HG03095 (cell line): ENCODE data around the gene NPR3.

Experiments used
- ATAC-seq: cut with Tn5 transposase; IDR thresholded peaks from one replicate; pipeline ENCODE4 v1.9.1; 2021; ENCODE audit warnings: moderate library complexity; ENCODE audit not compliant: unreplicated experiment

The NPR3 gene

DNA sequence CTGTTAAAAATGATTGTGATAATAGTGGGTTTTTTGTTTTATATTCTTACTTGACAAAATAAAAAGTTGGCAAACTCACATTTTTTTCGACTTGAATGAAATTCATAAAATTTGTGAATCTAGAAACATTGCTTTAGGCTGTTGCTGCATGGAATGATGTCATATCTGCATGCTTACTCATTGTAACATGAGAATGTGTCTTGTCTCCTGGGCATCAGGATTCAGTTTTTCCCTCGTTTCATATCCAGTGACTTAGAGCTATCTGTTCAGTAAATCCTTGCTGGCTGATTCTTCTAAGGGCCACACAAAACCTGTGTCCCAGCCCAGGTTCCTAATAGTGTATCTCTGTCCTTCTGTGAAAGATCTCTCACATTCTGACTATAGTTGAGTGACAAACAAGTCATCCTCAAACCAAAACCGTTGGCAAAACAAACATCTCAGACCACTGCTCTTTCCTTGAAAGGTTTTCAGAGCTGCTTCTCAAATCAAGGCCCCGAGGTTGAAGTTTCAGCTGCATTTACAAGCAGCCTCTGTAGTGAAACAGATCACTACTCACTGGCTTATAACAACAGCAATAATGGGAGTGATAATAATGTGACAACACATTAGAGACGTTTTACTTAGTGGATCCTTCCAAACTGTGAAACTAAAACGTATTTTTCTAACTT is 95.0 kb downstream of the NPR3 start:
- no peak for ATAC-seq

GRCh38 chr5:32808783-32809182 is 97.7 kb downstream of the NPR3 start:
- ATAC-seq = no peak

DNA sequence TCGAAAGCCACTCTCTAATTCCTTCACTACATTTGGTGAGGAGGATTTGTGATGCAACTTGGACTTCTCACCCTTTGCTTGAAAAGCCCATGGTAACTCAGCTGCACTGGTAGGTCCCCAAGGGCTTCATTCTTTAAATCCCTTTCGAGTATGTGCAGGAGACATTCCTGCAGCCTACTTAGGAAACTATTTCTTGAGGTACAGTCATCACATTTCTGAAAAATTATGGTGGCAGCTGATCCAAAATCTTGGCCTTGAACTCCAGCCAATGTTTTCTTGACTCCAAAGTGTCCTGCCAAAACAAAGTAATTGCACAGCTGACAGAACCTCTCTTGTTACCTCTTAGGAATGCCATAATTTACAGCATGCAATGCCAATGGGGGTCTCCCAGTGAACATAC is 99.7 kb downstream of the NPR3 start:
- no peak for ATAC-seq

DNA sequence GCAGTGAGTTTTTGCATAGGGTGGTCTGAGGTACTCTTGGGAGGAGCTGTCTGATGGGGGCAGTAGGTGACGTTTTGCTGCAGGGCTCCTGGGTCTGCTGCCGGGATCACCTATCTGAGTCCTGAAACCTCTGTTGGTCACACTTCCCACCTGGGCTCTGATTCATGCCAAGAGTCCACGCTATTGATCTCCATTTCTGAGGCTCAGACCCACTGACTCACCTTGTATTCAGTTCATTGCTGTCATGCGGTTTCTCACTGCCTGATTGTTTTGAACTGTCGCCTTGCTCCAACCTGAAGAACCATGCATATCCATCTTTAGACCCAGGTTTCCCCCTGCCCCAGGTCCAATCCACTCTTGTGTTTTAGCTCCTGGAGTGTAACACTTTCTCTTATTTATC is 101.3 kb downstream of the NPR3 start:
- ATAC-seq = no peak

DNA sequence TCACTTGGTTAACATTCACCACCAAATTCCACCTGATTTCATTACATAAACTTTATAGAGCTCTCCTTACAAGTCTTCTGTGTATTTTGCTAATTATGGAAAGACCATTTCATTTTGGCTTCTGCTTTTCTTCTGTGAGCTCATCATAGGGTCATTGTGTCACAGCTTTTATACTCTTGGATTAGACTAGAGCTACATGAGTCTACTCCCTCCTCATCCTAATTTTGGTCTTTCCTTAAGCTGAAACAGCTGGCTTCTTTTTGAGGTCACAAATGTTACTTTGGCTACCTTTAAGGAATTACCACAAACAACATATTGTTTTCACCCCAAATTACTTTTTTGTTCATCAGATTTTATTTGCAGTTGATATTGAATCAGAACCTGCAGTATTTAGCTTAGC is 103.0 kb downstream of the NPR3 start:
- no peak for ATAC-seq

- ATAC-seq = no peak
These were observed 103.5 kb downstream of the NPR3 start for GRCh38 chr5:32814620-32815019.

DNA sequence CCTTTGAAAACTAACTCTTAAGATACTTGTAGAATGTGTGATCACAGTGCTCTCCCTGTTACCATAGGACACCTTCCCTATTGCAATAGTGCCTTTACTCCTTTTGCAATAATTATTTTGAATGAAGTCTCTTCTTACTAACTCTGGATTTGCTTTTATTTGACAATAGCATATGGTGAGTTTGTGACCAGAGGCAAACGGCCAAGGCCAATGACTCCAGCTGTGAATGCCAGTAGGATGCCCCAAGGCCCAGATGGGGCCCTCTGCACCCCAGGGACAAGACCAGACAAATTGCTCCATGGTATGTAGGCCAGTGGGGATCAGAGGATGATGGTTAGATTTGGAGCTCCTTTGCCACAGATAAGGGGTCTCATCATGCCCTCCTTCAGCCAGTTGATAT is 116.9 kb downstream of the NPR3 start:
- ATAC-seq = no peak

DNA sequence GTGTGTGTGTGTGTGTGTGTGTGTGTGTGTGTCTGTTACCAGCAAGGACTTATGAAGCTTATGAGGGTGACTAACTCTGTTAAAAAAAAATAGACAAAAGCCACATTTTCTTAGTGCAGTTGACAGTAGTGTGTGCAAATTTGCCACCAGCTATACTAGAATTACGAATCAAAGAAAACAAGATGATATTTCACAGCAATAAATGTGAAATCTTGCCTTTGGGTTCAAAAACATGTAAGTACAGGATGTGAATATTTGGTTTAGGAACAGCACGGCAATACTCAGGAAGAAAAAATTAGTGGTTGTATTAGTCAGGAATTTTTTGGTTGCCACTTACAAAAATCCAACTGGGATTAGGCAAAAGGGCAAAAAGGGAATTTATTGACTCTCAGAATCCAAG is 117.4 kb downstream of the NPR3 start:
- no peak for ATAC-seq

- no peak for ATAC-seq
These were observed 120.5 kb downstream of the NPR3 start for GRCh38 chr5:32831624-32832023.

DNA sequence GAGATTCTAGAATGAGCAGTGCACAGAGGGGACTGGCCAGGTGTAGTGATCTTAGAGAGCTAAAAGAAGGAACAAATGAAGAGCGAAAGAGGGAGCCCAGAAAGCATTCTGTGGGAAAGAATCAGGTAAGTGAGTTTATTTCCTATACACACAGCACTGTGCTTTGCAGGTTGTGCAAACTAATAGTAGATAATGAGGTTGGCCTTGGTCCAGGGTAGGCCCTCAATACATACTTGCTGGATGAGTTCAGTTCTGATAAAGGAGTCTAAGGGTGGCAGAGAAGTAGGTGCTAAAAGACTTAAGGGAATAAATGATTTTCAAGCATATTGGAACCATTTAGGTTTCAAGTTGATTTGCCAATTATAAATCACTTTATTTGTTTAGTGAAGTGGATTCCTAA is 122.0 kb downstream of the NPR3 start:
- ATAC-seq = no peak

- ATAC-seq = no peak
These were observed 122.5 kb downstream of the NPR3 start for GRCh38 chr5:32833663-32834062.

- ATAC-seq = no peak
These were observed 123.1 kb downstream of the NPR3 start for GRCh38 chr5:32834251-32834650.

DNA sequence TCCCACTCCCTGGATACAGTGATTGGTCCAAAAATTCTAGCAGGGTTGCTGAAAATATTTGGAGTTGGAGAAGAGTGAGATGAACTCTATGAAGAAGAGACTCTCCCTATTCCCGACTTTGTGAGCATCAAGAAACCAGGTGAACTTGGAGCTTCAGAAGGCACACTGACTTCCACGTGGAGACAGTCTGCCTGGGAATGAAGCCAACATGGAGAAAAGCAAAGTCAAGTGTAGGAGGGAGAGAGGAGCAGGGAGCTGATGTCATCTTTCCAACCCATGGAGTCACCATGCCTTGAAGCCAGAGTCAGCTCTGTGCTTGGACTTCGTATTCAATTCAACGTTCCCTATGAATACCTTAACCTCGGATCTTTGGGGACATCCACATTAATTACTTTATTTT is 125.1 kb downstream of the NPR3 start:
- ATAC-seq = no peak

DNA sequence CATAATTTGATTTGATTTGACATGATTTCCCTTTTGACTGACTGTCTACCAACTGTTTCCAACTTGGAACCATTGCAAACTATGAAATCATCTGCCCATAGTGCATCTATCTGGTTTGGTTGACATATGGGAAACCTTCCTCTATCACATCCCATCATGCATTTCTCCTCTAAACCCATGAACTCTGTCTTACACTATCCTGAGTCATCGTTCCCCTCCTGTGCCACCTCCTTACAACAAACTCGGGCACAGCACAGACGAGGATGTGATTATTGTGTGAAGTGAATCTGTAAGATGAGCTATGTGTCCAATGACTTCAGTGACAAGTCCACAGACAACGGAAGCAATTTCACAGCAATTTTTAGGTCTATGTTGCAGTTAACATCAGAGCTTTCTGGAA is 126.1 kb downstream of the NPR3 start:
- no peak for ATAC-seq

GRCh38 chr5:32839106-32839505 is 128.0 kb downstream of the NPR3 start:
- ATAC-seq = no peak

GRCh38 chr5:32840606-32841005 is 129.5 kb downstream of the NPR3 start:
- ATAC-seq = no peak
